ENCODE results near the gene RPS6KA1. TPM values are rescaled to one million over a fixed set of nuclear protein-coding genes. Genes with fewer than 3 reads are reported as not detected.
"Not testable (repeated sequence)": the region's sequence is repeated elsewhere in the genome, so short reads cannot be mapped to it uniquely, and the experiment has no call there.

RPS6KA1 gene
- total RNA-seq, 4 donors from 2014 or later = 69.3 to 311 (median 292) TPM

- H3K36me3 ChIP-seq = no peaks in the 10 kb centered on the region
- H3K27ac ChIP-seq = no peak overlapping the region
- H3K9me3 ChIP-seq = no peaks in the 10 kb centered on the region
- TF ChIP-seq POLR2A (IDR thresholded peaks at IDR 0.05) = no peak
- no peak for TF ChIP-seq CTCF (IDR thresholded peaks at IDR 0.05)
- no peak overlapping the region for H3K4me3 ChIP-seq
- DNase-seq = no peak
- no peaks in the 10 kb centered on the region for H3K27me3 ChIP-seq
- no peaks in the 10 kb centered on the region for H3K4me1 ChIP-seq
Measured at GRCh38 chr1:26493938-26494337, 35.6 kb upstream of the RPS6KA1 start.

- peak in 1 of 3 donors; percentile 47 for DNase-seq
- peaks cover 0 to 9% (median 3%) of the 10 kb centered on the region in 4 donors for H3K4me1 ChIP-seq
- H3K27me3 ChIP-seq = no peaks in the 10 kb centered on the region
- H3K27ac ChIP-seq = no peak overlapping the region
- no peaks in the 10 kb centered on the region for H3K9me3 ChIP-seq
- TF ChIP-seq POLR2A (IDR thresholded peaks at IDR 0.05) = no peak
- no peak for TF ChIP-seq CTCF (IDR thresholded peaks at IDR 0.05)
- no peak overlapping the region for H3K4me3 ChIP-seq
- H3K36me3 ChIP-seq = no peaks in the 10 kb centered on the region
Measured at GRCh38 chr1:26496861-26497260, 32.7 kb upstream of the RPS6KA1 start.

- TF ChIP-seq POLR2A (IDR thresholded peaks at IDR 0.05) (no peak), CTCF (IDR thresholded peaks at IDR 0.05) (no peak)
Measured at GRCh38 chr1:26498894-26499293, 30.7 kb upstream of the RPS6KA1 start.

GRCh38 chr1:26500488-26501175, 28.9 kb upstream of the RPS6KA1 start:
- H3K4me3 ChIP-seq = peak overlapping the region; percentile 55 to 84 (median 80)
- no peaks in the 10 kb centered on the region for H3K27me3 ChIP-seq
- peak overlapping the region; percentile 91 to 99 (median 94) for H3K27ac ChIP-seq
- TF ChIP-seq POLR2A (IDR thresholded peaks at IDR 0.05) (peak in 1 of 2 donors; percentile 28), CTCF (IDR thresholded peaks at IDR 0.05) (no peak)
- peak; percentile 85 to 97 (median 95) for DNase-seq
- no peaks in the 10 kb centered on the region for H3K9me3 ChIP-seq
- H3K4me1 ChIP-seq = peaks cover 0 to 11% (median 3%) of the 10 kb centered on the region in 4 donors
- no peaks in the 10 kb centered on the region for H3K36me3 ChIP-seq

More at GRCh38 chr1:26498894-26499293, 30.7 kb upstream of the RPS6KA1 start:
- H3K4me1 ChIP-seq = peaks cover 0 to 11% (median 3%) of the 10 kb centered on the region in 4 donors
- no peaks in the 10 kb centered on the region for H3K36me3 ChIP-seq
- DNase-seq = no peak
- no peak overlapping the region for H3K27ac ChIP-seq
- no peaks in the 10 kb centered on the region for H3K9me3 ChIP-seq
- no peaks in the 10 kb centered on the region for H3K27me3 ChIP-seq
- H3K4me3 ChIP-seq = no peak overlapping the region

GRCh38 chr1:26510711-26511110, 18.9 kb upstream of the RPS6KA1 start:
- H3K9me3 ChIP-seq, H3K27me3 ChIP-seq, DNase-seq, H3K4me1 ChIP-seq, H3K36me3 ChIP-seq, H3K27ac ChIP-seq, H3K4me3 ChIP-seq: not testable (repeated sequence)

- not testable (repeated sequence) for DNase-seq, H3K9me3 ChIP-seq, H3K4me3 ChIP-seq, H3K27ac ChIP-seq, H3K36me3 ChIP-seq, H3K4me1 ChIP-seq, H3K27me3 ChIP-seq
Measured at GRCh38 chr1:26515836-26516235, 13.7 kb upstream of the RPS6KA1 start.

Measured in Peyer's patch (tissue), 4 donors.